Thoracic aorta (tissue), 2 donors: ENCODE results near the gene DGKB. TPM values are rescaled to one million over a fixed set of nuclear protein-coding genes. Genes with fewer than 3 reads are reported as not detected.

ENCODE experiments used
- ATAC-seq: fragments of 150-250 bp; one replicate; pipeline ENCODE4 v1.8.0; 2017; ENCODE audit warnings: low read depth; ENCODE audit not compliant: insufficient number of reproducible peaks, low FRiP score
- DNase-seq: peaks from one replicate; pipeline ENCODE4 v3.0.0-alpha.2; 2020; ENCODE audit warnings: low spot score
- H3K27ac ChIP-seq, 2 donors: fragments of 200-600 bp; sonication (generic); 1 replicate in 1 of 2; 2 replicates in 1 of 2; pipeline ENCODE4 v1.5.1; 2016; ENCODE audit warnings: mild to moderate bottlenecking in 2 of 2, moderate library complexity in 2 of 2
- H3K27me3 ChIP-seq: fragments of 200-600 bp; sonication (generic); replicated peaks from 2 replicates; pipeline ENCODE4 v1.6.0; 2016; ENCODE audit warnings: mild to moderate bottlenecking; ENCODE audit not compliant: insufficient read depth
- H3K36me3 ChIP-seq: fragments of 200-600 bp; sonication (generic); one replicate; pipeline ENCODE4 v1.5.1; 2016
- H3K4me1 ChIP-seq, 2 donors: fragments of 200-600 bp; sonication (generic); 1 replicate in 1 of 2; 2 replicates in 1 of 2; pipeline versions ENCODE4 v1.5.1 to v1.6.0; 2016; ENCODE audit warnings: low read depth in 2 of 2, mild to moderate bottlenecking in 1 of 2; ENCODE audit not compliant: control insufficient read depth in 1 of 2
- H3K4me3 ChIP-seq: fragments of 200-600 bp; sonication (generic); 2 replicates; pipeline ENCODE4 v1.5.1; 2016; ENCODE audit warnings: mild to moderate bottlenecking
- H3K9me3 ChIP-seq: fragments of 200-600 bp; sonication (generic); 2 replicates; pipeline ENCODE4 v1.5.1; 2016
- total RNA-seq, 2 donors: library from RNA; depleted of rRNA; stranded (reverse); fragments of >200 nt; gene quantifications; one replicate each; pipeline versions ENCODE4 v1.1.0 to v1.2.3, GENCODE V29; 2016
- TF ChIP-seq, protein P1 (sequence below): fragments of 200-600 bp; sonication (generic); IDR thresholded peaks from one replicate; pipeline ENCODE4 v1.5.1; 2019; ENCODE audit warnings: antibody characterized with exemption

DGKB gene
- total RNA-seq, 2 donors from 2014 or later = 0.56 TPM; not detected in 1

DNA sequence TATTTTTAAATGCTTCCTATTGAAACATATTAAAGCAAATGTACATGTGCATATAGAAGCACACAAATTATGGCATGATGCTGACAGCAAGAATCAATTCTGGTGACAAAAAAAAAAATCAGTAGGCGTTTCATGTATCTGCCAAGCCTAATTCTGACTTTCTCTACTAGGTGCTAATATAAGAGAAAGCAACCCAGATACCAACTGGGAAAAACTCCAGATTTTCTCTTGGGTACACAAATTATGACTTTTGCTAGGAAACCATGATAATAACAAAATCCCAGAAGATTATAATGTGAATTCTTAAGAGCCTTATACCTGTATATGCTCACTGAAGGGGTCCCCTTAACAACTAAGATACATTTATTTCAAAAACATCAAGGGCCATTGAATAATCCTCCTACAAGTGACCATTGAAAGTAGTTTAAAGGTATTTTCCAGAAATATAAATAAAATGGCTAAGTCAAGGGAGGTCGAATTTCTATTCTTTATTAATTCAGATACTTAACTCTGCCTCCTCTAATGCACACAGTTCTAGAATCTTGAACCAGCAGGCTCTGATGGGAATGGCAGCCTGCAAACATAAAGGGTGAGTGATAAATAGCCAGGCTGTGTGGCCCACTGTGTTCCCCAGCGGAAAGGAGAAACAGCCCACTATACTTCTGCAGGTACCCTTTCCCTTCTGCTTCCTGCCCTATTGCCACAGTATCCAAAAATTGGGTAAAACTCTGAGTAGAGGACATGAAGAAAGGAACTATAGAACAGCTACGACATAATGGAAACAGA, 84.5 kb downstream of the DGKB start:
- Histone ChIP-seq H3K27me3 (no peaks in the 10 kb centered on the region), H3K27ac (no peak overlapping the region), H3K4me3 (no peak overlapping the region), H3K36me3 (no peaks in the 10 kb centered on the region), H3K4me1 (no peaks in the 10 kb centered on the region), H3K9me3 (no peaks in the 10 kb centered on the region)
- ATAC-seq (no peak), DNase-seq (no peak)
- TF ChIP-seq, protein P1, sequence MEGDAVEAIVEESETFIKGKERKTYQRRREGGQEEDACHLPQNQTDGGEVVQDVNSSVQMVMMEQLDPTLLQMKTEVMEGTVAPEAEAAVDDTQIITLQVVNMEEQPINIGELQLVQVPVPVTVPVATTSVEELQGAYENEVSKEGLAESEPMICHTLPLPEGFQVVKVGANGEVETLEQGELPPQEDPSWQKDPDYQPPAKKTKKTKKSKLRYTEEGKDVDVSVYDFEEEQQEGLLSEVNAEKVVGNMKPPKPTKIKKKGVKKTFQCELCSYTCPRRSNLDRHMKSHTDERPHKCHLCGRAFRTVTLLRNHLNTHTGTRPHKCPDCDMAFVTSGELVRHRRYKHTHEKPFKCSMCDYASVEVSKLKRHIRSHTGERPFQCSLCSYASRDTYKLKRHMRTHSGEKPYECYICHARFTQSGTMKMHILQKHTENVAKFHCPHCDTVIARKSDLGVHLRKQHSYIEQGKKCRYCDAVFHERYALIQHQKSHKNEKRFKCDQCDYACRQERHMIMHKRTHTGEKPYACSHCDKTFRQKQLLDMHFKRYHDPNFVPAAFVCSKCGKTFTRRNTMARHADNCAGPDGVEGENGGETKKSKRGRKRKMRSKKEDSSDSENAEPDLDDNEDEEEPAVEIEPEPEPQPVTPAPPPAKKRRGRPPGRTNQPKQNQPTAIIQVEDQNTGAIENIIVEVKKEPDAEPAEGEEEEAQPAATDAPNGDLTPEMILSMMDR = no peak

DNA sequence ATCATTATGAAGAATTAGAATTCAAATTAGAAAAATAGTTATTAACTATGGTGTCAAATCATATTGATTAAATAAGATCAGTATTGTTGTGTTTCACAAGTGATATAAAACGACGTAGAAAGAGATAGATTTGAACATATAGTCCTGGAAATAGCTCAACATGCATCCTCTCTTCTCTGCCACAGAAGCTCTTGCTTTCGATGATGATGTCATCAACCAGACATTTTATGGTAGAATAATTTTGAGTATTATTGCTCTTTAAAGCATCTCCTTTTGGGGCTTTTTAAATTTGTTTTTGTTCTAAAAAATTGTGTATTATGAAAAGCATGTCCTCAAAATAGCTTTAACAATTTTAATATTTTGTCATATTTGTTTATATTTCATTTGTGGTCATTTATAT, 95.0 kb downstream of the DGKB start:
- ATAC-seq (no peak), DNase-seq (no peak)
- no peaks in the 10 kb centered on the region for H3K9me3 ChIP-seq
- no peaks in the 10 kb centered on the region for H3K27me3 ChIP-seq
- no peaks in the 10 kb centered on the region for H3K4me1 ChIP-seq
- TF ChIP-seq, protein P1 = no peak
- H3K27ac ChIP-seq = no peak overlapping the region
- no peaks in the 10 kb centered on the region for H3K36me3 ChIP-seq
- no peak overlapping the region for H3K4me3 ChIP-seq

DNA sequence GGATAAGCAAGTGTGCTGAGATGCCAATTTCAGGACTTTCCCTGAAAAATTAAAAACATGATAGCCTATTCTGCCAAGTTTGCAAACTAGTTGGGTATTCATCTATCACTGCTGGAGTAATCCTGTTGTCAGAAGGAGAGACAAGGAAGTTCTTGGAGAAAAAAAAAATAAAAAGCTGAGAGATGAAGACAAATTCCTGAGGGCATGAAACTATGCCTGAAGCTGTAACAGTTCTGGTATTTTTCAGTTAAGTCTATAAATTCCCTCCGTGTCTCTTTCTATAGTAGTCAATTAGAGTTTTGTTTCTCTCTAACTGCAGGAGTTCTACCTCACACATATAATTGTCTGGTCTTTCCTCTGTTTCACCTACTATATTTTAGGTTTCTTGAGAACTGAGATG, 95.7 kb downstream of the DGKB start:
- TF ChIP-seq, protein P1 = no peak
- Histone ChIP-seq H3K36me3 (no peaks in the 10 kb centered on the region), H3K27ac (no peak overlapping the region), H3K4me3 (no peak overlapping the region), H3K9me3 (no peaks in the 10 kb centered on the region), H3K27me3 (no peaks in the 10 kb centered on the region), H3K4me1 (no peaks in the 10 kb centered on the region)
- no peak for ATAC-seq
- no peak for DNase-seq

DNA sequence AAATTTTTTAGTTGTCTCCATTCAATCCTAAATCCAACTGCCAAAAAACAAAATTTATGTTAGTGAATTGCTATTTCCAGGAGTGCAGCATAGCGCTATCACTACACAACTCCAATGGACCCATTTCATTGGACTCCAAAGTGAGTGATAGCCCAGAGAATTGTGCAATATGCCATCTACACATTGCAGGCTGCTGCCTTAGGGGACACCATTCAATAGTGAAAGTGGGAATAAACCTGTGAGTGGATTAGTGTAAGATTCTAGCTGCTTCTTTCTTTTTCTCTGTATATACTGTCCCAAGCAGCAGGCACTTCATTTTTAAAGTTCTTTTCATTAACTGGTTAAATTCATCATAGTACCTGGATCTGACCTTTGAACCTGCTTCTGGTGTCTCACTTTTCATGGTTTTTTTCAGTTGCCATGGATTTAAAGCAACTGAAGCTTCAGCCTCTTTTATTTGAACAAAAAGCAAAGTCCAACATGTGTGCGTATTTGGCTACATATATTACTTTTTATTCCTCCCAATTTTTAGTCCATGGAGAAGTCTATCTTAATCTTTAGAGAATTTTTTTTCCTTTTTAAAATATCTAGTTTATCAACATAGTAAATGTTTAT, 97.3 kb downstream of the DGKB start:
- Histone ChIP-seq H3K4me3 (no peak overlapping the region), H3K27me3 (no peaks in the 10 kb centered on the region), H3K9me3 (no peaks in the 10 kb centered on the region), H3K27ac (no peak overlapping the region), H3K4me1 (no peaks in the 10 kb centered on the region), H3K36me3 (no peaks in the 10 kb centered on the region)
- TF ChIP-seq, protein P1 = no peak
- no peak for ATAC-seq
- no peak for DNase-seq

DNA sequence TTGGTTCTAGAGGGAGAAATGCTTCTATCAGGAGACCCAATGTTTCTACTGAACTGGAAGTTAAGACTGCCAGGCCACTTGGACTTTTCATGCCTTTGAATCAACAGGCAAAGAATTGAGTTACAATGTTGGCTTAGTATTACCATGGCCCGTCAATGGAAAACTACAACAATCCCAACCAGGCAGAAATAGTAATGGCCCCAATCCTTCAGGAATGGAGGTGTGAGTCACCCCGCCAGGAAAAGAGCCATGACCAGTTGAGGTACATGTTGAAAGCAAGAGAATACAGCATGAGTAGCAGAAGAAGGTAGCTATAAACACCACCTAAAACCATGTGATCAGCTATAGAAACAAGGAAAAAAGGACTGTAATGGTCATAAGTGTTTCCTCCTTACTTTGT, 101.9 kb downstream of the DGKB start:
- Histone ChIP-seq H3K27me3 (no peaks in the 10 kb centered on the region), H3K9me3 (no peaks in the 10 kb centered on the region), H3K36me3 (no peaks in the 10 kb centered on the region), H3K27ac (no peak overlapping the region), H3K4me3 (no peak overlapping the region), H3K4me1 (no peaks in the 10 kb centered on the region)
- DNase-seq = no peak
- TF ChIP-seq, protein P1 = no peak
- no peak for ATAC-seq
